ENCODE measurements around the gene PTTG1IP. TPM values are rescaled to one million over a fixed set of nuclear protein-coding genes. Genes with fewer than 3 reads are reported as not detected.

PTTG1IP gene
- total RNA-seq, 4 donors from 2014 or later = 83.1 to 132 (median 114) TPM

DNA sequence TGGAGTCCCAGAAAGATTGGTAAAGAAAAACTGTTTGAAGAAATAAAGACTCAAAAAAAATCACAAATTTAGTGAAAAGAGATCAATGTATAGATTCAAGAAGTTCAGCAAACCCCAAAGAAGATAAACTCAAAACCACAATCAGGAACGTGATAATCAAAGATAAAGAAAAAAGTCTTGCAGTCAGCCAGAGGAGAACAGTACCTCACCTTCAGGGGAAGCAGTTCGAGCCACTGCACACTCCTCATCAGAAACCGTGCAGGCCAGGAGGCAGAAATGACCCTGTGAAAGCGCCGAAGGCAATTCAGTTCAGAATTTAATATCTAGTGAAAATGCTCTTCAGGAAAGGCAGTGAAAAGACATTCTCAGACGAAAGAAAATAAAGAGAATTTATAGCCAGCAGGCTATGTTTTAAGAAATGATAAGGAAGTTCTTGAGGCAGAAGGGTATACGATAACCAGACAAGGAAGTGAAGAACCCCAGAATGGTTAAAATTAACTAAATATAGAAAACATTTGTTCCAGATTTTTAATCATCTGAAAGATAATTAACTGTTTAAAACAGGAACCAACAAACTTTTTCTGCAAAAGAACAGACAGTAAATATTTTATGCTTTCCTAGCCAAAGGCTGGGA lies 42.1 kb downstream of the PTTG1IP start:
- Histone ChIP-seq H3K27ac (no peak overlapping the region), H3K4me3 (no peak overlapping the region), H3K36me3 (no peaks in the 10 kb centered on the region), H3K27me3 (peaks cover 0 to 12% (median 0%) of the 10 kb centered on the region in 4 donors), H3K4me1 (peaks cover 0 to 1% (median under 1%) of the 10 kb centered on the region in 3 donors), H3K9me3 (peaks cover 0 to 23% (median 13%) of the 10 kb centered on the region in 3 donors)
- intact Hi-C loops (cut with DNase I) = no loop called here
- WGBS, 2 donors = 50 to 55% methylated on average over 7 of the region's 7 CpGs
- DNase-seq = no peak
- TF ChIP-seq, protein P1, sequence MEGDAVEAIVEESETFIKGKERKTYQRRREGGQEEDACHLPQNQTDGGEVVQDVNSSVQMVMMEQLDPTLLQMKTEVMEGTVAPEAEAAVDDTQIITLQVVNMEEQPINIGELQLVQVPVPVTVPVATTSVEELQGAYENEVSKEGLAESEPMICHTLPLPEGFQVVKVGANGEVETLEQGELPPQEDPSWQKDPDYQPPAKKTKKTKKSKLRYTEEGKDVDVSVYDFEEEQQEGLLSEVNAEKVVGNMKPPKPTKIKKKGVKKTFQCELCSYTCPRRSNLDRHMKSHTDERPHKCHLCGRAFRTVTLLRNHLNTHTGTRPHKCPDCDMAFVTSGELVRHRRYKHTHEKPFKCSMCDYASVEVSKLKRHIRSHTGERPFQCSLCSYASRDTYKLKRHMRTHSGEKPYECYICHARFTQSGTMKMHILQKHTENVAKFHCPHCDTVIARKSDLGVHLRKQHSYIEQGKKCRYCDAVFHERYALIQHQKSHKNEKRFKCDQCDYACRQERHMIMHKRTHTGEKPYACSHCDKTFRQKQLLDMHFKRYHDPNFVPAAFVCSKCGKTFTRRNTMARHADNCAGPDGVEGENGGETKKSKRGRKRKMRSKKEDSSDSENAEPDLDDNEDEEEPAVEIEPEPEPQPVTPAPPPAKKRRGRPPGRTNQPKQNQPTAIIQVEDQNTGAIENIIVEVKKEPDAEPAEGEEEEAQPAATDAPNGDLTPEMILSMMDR (IDR thresholded peaks at IDR 0.05) = no peak
- TF ChIP-seq POLR2A (IDR thresholded peaks at IDR 0.05) = no peak

DNA sequence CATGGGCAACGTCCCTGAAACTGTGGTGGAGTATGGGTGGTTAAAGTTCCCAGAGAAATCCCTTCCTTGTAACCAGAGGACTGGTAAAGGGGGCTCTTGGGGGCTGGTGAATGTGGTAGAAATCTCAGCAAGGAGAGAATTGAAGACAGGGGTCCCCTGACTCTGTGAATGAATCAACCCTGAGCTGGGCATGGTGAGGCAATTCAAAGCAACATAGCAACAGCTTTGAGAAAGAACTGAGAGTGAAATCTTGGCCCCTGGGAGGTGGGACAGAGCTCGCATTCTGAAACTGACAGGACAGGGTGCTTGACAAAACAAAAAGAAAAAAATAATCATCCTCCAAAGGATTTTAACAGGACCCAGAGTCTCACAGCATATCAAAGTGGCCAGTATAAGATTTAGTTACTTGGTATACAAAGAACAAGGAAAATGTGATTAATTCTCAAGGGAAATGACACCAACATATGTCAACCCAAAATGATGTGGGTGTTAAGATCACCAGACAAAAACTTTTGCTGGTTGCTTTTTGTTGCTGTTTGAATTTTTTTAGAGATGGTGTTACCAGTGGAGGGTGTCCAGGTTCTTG lies 43.9 kb downstream of the PTTG1IP start:
- TF ChIP-seq, protein P1 (IDR thresholded peaks at IDR 0.05) = no peak
- TF ChIP-seq POLR2A (IDR thresholded peaks at IDR 0.05) = no peak
- H3K36me3 ChIP-seq = no peaks in the 10 kb centered on the region
- no peak overlapping the region for H3K4me3 ChIP-seq
- intact Hi-C loops (cut with DNase I) = no loop called here
- H3K4me1 ChIP-seq = no peaks in the 10 kb centered on the region
- H3K9me3 ChIP-seq = peaks cover 0 to 23% (median 13%) of the 10 kb centered on the region in 3 donors
- DNase-seq = no peak
- no peak overlapping the region for H3K27ac ChIP-seq
- H3K27me3 ChIP-seq = peaks cover 0 to 15% (median 0%) of the 10 kb centered on the region in 4 donors
- 51 to 81% methylated on average over 1 to 2 of the region's 2 CpGs for WGBS, 2 donors

DNA sequence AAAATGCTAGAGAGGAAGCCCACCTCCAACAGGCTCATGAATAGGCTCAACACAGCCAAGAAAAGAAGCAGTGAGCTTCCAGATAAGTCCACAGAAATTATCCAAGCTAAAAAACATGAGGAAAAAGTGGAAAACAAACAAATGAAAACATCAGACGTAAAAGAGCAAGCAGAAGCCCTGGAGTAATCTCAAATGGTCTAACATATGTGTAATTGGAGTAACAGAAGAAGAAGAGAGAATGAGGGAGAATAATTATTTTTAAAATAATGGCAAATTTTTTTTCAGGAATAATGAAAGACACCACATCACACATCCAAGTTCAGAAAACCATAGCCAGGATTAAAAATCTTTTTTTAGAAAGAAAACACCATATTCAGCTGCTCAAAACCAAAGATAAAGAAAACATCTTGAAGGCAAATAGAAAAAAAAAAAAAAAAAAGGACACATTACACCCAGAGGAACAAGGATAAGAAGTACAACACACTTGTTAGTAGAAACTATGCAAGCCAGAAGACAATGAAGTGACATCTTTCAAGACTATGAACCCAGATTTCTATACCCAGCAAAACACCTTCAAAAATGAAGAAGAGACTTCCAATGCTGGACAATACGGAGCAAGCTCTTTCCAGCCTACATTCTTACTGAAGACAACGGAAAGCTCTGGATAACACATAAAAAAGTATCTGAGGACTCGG lies 45.0 kb downstream of the PTTG1IP start:
- peaks cover 0 to 24% (median 13%) of the 10 kb centered on the region in 3 donors for H3K9me3 ChIP-seq
- H3K36me3 ChIP-seq = no peaks in the 10 kb centered on the region
- intact Hi-C loops (cut with DNase I) = no loop called here
- H3K4me1 ChIP-seq = no peaks in the 10 kb centered on the region
- H3K27ac ChIP-seq = no peak overlapping the region
- peaks cover 0 to 12% (median 0%) of the 10 kb centered on the region in 4 donors for H3K27me3 ChIP-seq
- H3K4me3 ChIP-seq = no peak overlapping the region
- no peak for DNase-seq
- 78 to 86% methylated on average over 4 of the region's 4 CpGs for WGBS, 2 donors
- no peak for TF ChIP-seq POLR2A (IDR thresholded peaks at IDR 0.05)
- TF ChIP-seq, protein P1 (IDR thresholded peaks at IDR 0.05) = no peak

DNA sequence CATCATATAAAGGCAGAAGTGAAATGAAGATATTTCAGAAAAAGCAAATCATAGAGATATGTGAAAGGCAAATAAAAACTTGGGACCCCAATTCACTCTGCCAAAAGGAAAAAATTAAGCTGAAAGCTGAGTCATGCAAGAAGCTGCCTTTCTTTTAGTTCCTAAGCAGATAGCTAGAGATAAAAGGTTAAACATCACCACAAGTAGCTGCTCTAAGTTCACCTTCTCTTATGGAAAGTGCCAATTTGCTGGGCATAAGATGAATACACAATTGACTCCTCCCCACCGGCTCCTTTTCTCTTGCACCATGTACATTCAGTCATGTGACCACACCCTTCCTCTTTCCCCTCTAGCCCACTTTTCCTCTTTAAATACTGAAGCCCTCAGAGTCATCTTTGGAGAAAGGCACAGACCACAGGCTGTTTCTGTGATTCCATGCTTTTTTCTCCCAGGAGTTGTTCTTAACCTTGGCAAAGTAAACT lies 50.3 kb downstream of the PTTG1IP start:
- Histone ChIP-seq H3K27me3 (peaks cover 0 to 12% (median 0%) of the 10 kb centered on the region in 4 donors), H3K27ac (no peak overlapping the region), H3K36me3 (no peaks in the 10 kb centered on the region), H3K4me3 (no peak overlapping the region), H3K4me1 (peaks cover 0 to 8% (median 5%) of the 10 kb centered on the region in 3 donors), H3K9me3 (peaks cover 0 to 50% (median 4%) of the 10 kb centered on the region in 3 donors)
- TF ChIP-seq, protein P1 (IDR thresholded peaks at IDR 0.05) = no peak
- TF ChIP-seq POLR2A (IDR thresholded peaks at IDR 0.05) = no peak
- 84 to 90% methylated on average over 1 of the region's 1 CpG for WGBS, 2 donors
- intact Hi-C loops (cut with DNase I) = no loop called here
- DNase-seq = no peak
